ENCODE results near the gene LSG1. TPM values are rescaled to one million over a fixed set of nuclear protein-coding genes. Genes with fewer than 3 reads are reported as not detected.

Gene LSG1
- total and polyA plus RNA-seq, 2 donors (not counting 1 experiment from before 2014, with no cell fraction given), result 27.6 to 35.3 TPM

GRCh38 chr3:194608981-194609380 is 63.0 kb downstream of the LSG1 start:
- no peak for DNase-seq (ENCODE audit: low read depth in 2 of 2)
- no peaks in the 10 kb centered on the region for H3K79me2 ChIP-seq (ENCODE audit: control insufficient read depth, insufficient read depth, low read length)
- H4K20me1 ChIP-seq (ENCODE audit: control insufficient read depth, extremely low read depth, insufficient read depth, low read length), result no peaks in the 10 kb centered on the region
- H3K4me2 ChIP-seq (ENCODE audit: extremely low read depth, insufficient read depth, low read length), result no peak overlapping the region
- H2AFZ ChIP-seq (ENCODE audit: low read length), result no peak overlapping the region
- no peaks in the 10 kb centered on the region for H3K4me1 ChIP-seq (ENCODE audit: control insufficient read depth, extremely low read depth, insufficient read depth, low read length)
- H3K36me3 ChIP-seq (ENCODE audit: control insufficient read depth, insufficient read depth, low read length), result peaks cover 6% of the 10 kb centered on the region
- H3K27ac ChIP-seq (ENCODE audit: insufficient read depth, low read length), result no peak overlapping the region
- no peak for TF ChIP-seq EZH2 (IDR thresholded peaks at IDR 0.05; ENCODE audit: low read length, missing control alignments)
- no peak for TF ChIP-seq CTCF (conservative IDR thresholded peaks at IDR 0.05 in 1 of 2, IDR thresholded peaks at IDR 0.05 in 1 of 2; ENCODE audit: low read depth in 1 of 2, low read length in 2 of 2)
- H3K9ac ChIP-seq (ENCODE audit: insufficient read depth, low read length), result no peak overlapping the region
- H3K27me3 ChIP-seq (ENCODE audit: control insufficient read depth, insufficient read depth, low read length), result no peaks in the 10 kb centered on the region
- H3K9me3 ChIP-seq (ENCODE audit: control insufficient read depth, insufficient read depth, low read depth, low read length), result no peaks in the 10 kb centered on the region
- no peak overlapping the region for H3K4me3 ChIP-seq (replicated peaks in 1 of 4; ENCODE audit: control extremely low read depth in 1 of 4, insufficient read depth in 1 of 4, low read depth in 3 of 4, low read length in 4 of 4)

- no peak overlapping the region for H2AFZ ChIP-seq (ENCODE audit: low read length)
- TF ChIP-seq CTCF (conservative IDR thresholded peaks at IDR 0.05 in 1 of 2, IDR thresholded peaks at IDR 0.05 in 1 of 2; ENCODE audit: low read depth in 1 of 2, low read length in 2 of 2) (no peak), EZH2 (IDR thresholded peaks at IDR 0.05; ENCODE audit: low read length, missing control alignments) (no peak)
- H3K27me3 ChIP-seq (ENCODE audit: control insufficient read depth, insufficient read depth, low read length), result no peaks in the 10 kb centered on the region
- no peaks in the 10 kb centered on the region for H3K9me3 ChIP-seq (ENCODE audit: control insufficient read depth, insufficient read depth, low read depth, low read length)
- H3K27ac ChIP-seq (ENCODE audit: insufficient read depth, low read length), result no peak overlapping the region
- H3K79me2 ChIP-seq (ENCODE audit: control insufficient read depth, insufficient read depth, low read length), result no peaks in the 10 kb centered on the region
- no peak overlapping the region for H3K4me2 ChIP-seq (ENCODE audit: extremely low read depth, insufficient read depth, low read length)
- no peak overlapping the region for H3K4me3 ChIP-seq (replicated peaks in 1 of 4; ENCODE audit: control extremely low read depth in 1 of 4, insufficient read depth in 1 of 4, low read depth in 3 of 4, low read length in 4 of 4)
- no peak overlapping the region for H3K9ac ChIP-seq (ENCODE audit: insufficient read depth, low read length)
- H3K36me3 ChIP-seq (ENCODE audit: control insufficient read depth, insufficient read depth, low read length), result peaks cover 7% of the 10 kb centered on the region
- no peaks in the 10 kb centered on the region for H4K20me1 ChIP-seq (ENCODE audit: control insufficient read depth, extremely low read depth, insufficient read depth, low read length)
- no peaks in the 10 kb centered on the region for H3K4me1 ChIP-seq (ENCODE audit: control insufficient read depth, extremely low read depth, insufficient read depth, low read length)
- DNase-seq (ENCODE audit: low read depth in 2 of 2), result no peak
Observed at GRCh38 chr3:194607592-194608389, 64.2 kb downstream of the LSG1 start.

- no peak for DNase-seq (ENCODE audit: low read depth in 2 of 2)
Observed at GRCh38 chr3:194606941-194607340, 65.0 kb downstream of the LSG1 start.

More at GRCh38 chr3:194606941-194607340, 65.0 kb downstream of the LSG1 start:
- H3K36me3 ChIP-seq (ENCODE audit: control insufficient read depth, insufficient read depth, low read length), result peaks cover 7% of the 10 kb centered on the region
- H3K4me3 ChIP-seq (replicated peaks in 1 of 4; ENCODE audit: control extremely low read depth in 1 of 4, insufficient read depth in 1 of 4, low read depth in 3 of 4, low read length in 4 of 4), result no peak overlapping the region
- no peaks in the 10 kb centered on the region for H3K4me1 ChIP-seq (ENCODE audit: control insufficient read depth, extremely low read depth, insufficient read depth, low read length)
- no peaks in the 10 kb centered on the region for H3K79me2 ChIP-seq (ENCODE audit: control insufficient read depth, insufficient read depth, low read length)
- no peaks in the 10 kb centered on the region for H3K27me3 ChIP-seq (ENCODE audit: control insufficient read depth, insufficient read depth, low read length)
- no peak overlapping the region for H3K9ac ChIP-seq (ENCODE audit: insufficient read depth, low read length)
- no peak overlapping the region for H2AFZ ChIP-seq (ENCODE audit: low read length)
- H4K20me1 ChIP-seq (ENCODE audit: control insufficient read depth, extremely low read depth, insufficient read depth, low read length), result no peaks in the 10 kb centered on the region
- no peaks in the 10 kb centered on the region for H3K9me3 ChIP-seq (ENCODE audit: control insufficient read depth, insufficient read depth, low read depth, low read length)
- no peak overlapping the region for H3K27ac ChIP-seq (ENCODE audit: insufficient read depth, low read length)
- TF ChIP-seq CTCF (conservative IDR thresholded peaks at IDR 0.05 in 1 of 2, IDR thresholded peaks at IDR 0.05 in 1 of 2; ENCODE audit: low read depth in 1 of 2, low read length in 2 of 2), result no peak
- H3K4me2 ChIP-seq (ENCODE audit: extremely low read depth, insufficient read depth, low read length), result no peak overlapping the region
